HG03196 (cell line): Measurements from ENCODE around the gene ELMO1.

Source experiments
- ATAC-seq: cut with Tn5 transposase; IDR thresholded peaks from one replicate; pipeline ENCODE4 v1.9.1; 2021; ENCODE audit not compliant: unreplicated experiment

The ELMO1 gene

GRCh38 chr7:36868727-36869411, 579.8 kb downstream of the ELMO1 start:
- ATAC-seq = no peak

- no peak for ATAC-seq
Observed at GRCh38 chr7:36865019-36865418, 583.6 kb downstream of the ELMO1 start.

- no peak for ATAC-seq
Observed at GRCh38 chr7:36863901-36864701, 584.6 kb downstream of the ELMO1 start.

GRCh38 chr7:36862771-36863261, 585.8 kb downstream of the ELMO1 start:
- ATAC-seq = no peak

GRCh38 chr7:36861656-36862055, 587.0 kb downstream of the ELMO1 start:
- no peak for ATAC-seq

GRCh38 chr7:36860681-36861080, 588.0 kb downstream of the ELMO1 start:
- no peak for ATAC-seq

- no peak for ATAC-seq
Observed at GRCh38 chr7:36855330-36855729, 593.3 kb downstream of the ELMO1 start.

- ATAC-seq = no peak
Observed at GRCh38 chr7:36854652-36855051, 594.0 kb downstream of the ELMO1 start.

GRCh38 chr7:36852931-36853330, 595.7 kb downstream of the ELMO1 start:
- no peak for ATAC-seq

GRCh38 chr7:36852017-36852416, 596.6 kb downstream of the ELMO1 start:
- no peak for ATAC-seq

GRCh38 chr7:36851382-36851781, 597.3 kb downstream of the ELMO1 start:
- no peak for ATAC-seq

GRCh38 chr7:36847946-36848345, 600.7 kb downstream of the ELMO1 start:
- no peak for ATAC-seq

- ATAC-seq = no peak
Observed at GRCh38 chr7:36844374-36844773, 604.3 kb downstream of the ELMO1 start.

- no peak for ATAC-seq
Observed at GRCh38 chr7:36840904-36841303, 607.8 kb downstream of the ELMO1 start.

GRCh38 chr7:36838616-36839225, 609.9 kb downstream of the ELMO1 start:
- no peak for ATAC-seq

GRCh38 chr7:36831049-36831448, 617.6 kb downstream of the ELMO1 start:
- ATAC-seq = no peak

GRCh38 chr7:36827726-36828703, 620.6 kb downstream of the ELMO1 start:
- ATAC-seq = no peak

GRCh38 chr7:36825501-36825900, 623.2 kb downstream of the ELMO1 start:
- no peak for ATAC-seq

- ATAC-seq = no peak
Observed at GRCh38 chr7:36823353-36823752, 625.3 kb downstream of the ELMO1 start.

- no peak for ATAC-seq
Observed at GRCh38 chr7:36821617-36822016, 627.0 kb downstream of the ELMO1 start.
